Dermis microvascular lymphatic vessel endothelial cell (primary cell): ENCODE measurements around the gene GALNS. TPM values are rescaled to one million over a fixed set of nuclear protein-coding genes. Genes with fewer than 3 reads are reported as not detected.
"Not testable (repeated sequence)": the region's sequence is repeated elsewhere in the genome, so short reads cannot be mapped to it uniquely, and the experiment has no call there.

Experiments
- DNase-seq, 2 donors: peaks; one replicate each; pipeline versions ENCODE4 v3.0.0 to v3.0.0-alpha.2; 2010; ENCODE audit warnings: low read depth in 2 of 2
- total RNA-seq: library from RNA; depleted of rRNA; stranded (reverse); fragments of >200 nt; gene quantifications from 2 replicates; pipeline ENCODE4 v1.2.1, GENCODE V29; 2014

GALNS gene
- total RNA-seq, 1 donor from 2014 or later: 7.2 TPM

- peak; percentile 72 to 78 for DNase-seq
Observed at GRCh38 chr16:88784074-88784855, 72.5 kb downstream of the GALNS start.

GRCh38 chr16:88783391-88784073, 73.2 kb downstream of the GALNS start:
- DNase-seq: peak; percentile 61 to 90

- DNase-seq: peak in 1 of 2 donors; percentile 66
Observed at GRCh38 chr16:88782454-88783390, 74.0 kb downstream of the GALNS start.

GRCh38 chr16:88781140-88782077, 75.3 kb downstream of the GALNS start:
- DNase-seq: peak in 1 of 2 donors; percentile 28

GRCh38 chr16:88780142-88781062, 76.3 kb downstream of the GALNS start:
- DNase-seq: no peak

GRCh38 chr16:88779406-88780141, 77.2 kb downstream of the GALNS start:
- no peak for DNase-seq

- DNase-seq: no peak
Observed at GRCh38 chr16:88778541-88779065, 78.1 kb downstream of the GALNS start.

GRCh38 chr16:88778271-88778525, 78.5 kb downstream of the GALNS start:
- DNase-seq: no peak

- no peak for DNase-seq
Observed at GRCh38 chr16:88777471-88778270, 79.1 kb downstream of the GALNS start.

GRCh38 chr16:88775825-88776224, 80.9 kb downstream of the GALNS start:
- DNase-seq: no peak

- DNase-seq: no peak
Observed at GRCh38 chr16:88774544-88775393, 82.0 kb downstream of the GALNS start.

GRCh38 chr16:88773812-88774291, 82.9 kb downstream of the GALNS start:
- DNase-seq: peak; percentile 60 to 83

- DNase-seq: no peak
Observed at GRCh38 chr16:88772871-88773811, 83.6 kb downstream of the GALNS start.

GRCh38 chr16:88771781-88772180, 85.0 kb downstream of the GALNS start:
- not testable (repeated sequence) for DNase-seq

GRCh38 chr16:88771294-88771772, 85.4 kb downstream of the GALNS start:
- DNase-seq: no peak
